Measurements from ENCODE around the gene SF3B5.

SF3B5 gene

DNA sequence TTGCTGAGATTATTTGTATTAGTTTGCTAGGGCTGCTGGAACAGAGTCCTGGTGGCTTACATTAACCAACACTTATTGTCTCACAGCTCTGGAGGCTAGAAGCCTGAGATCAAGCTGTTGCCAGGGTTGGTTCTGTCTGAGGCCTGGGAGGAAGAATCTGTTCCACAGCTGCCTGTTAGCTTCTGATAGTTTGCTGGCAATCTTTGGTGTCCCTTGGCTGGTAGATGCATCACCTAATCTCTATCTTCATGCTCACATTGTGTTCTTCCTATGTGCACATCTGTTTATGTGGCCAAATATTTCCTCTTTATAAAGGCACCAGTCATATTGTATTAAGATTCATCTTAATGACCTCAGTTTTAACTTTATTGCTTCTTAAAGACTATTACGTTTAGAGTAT lies 19.5 kb downstream of the SF3B5 start:
- no peaks in the 10 kb centered on the region for H3K36me3 ChIP-seq
- H3K27ac ChIP-seq: no peak overlapping the region
- H3K4me3 ChIP-seq (ENCODE audit: low read depth, low read length): no peak overlapping the region
- H3K9me3 ChIP-seq (ENCODE audit: severe bottlenecking): no peaks in the 10 kb centered on the region
- no peak for DNase-seq
- no peak for TF ChIP-seq CTCF (IDR thresholded peaks at IDR 0.05; ENCODE audit: low read depth, low read length)
- H3K27me3 ChIP-seq (ENCODE audit: insufficient read depth, low read depth, severe bottlenecking): no peaks in the 10 kb centered on the region

DNA sequence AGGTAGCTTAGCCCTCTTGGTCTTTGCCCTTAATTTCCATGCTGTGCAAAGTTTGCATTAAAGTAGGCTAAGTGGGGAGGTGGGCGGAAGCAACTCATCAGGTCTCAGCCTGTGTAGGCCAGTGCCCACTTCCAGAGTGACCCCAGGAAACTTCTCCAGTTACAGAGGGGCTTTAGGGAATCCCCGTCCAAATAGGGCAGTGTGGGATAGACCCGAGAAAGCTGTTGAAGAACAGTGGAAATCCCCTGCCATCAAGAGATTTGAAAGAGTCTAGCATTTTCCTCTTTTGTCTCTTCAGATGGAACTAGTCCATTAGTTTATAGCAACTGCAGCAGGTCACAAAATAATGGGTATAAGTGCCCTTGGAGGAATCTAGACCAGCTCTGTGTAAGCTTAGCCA lies 20.2 kb downstream of the SF3B5 start:
- no peak overlapping the region for H3K27ac ChIP-seq
- TF ChIP-seq CTCF (IDR thresholded peaks at IDR 0.05; ENCODE audit: low read depth, low read length): no peak

GRCh38 chr6:144073024-144073423 lies 22.3 kb downstream of the SF3B5 start:
- Histone ChIP-seq H3K9me3 (ENCODE audit: severe bottlenecking) (no peaks in the 10 kb centered on the region), H3K27ac (no peak overlapping the region), H3K4me3 (ENCODE audit: low read depth, low read length) (no peak overlapping the region), H3K27me3 (ENCODE audit: insufficient read depth, low read depth, severe bottlenecking) (no peaks in the 10 kb centered on the region), H3K36me3 (no peaks in the 10 kb centered on the region)
- no peak for DNase-seq
- no peak for TF ChIP-seq CTCF (IDR thresholded peaks at IDR 0.05; ENCODE audit: low read depth, low read length)

More for the DNA sequence above, 20.2 kb downstream of the SF3B5 start:
- H3K4me3 ChIP-seq (ENCODE audit: low read depth, low read length): no peak overlapping the region
- no peaks in the 10 kb centered on the region for H3K27me3 ChIP-seq (ENCODE audit: insufficient read depth, low read depth, severe bottlenecking)
- no peaks in the 10 kb centered on the region for H3K36me3 ChIP-seq
- no peak for DNase-seq
- H3K9me3 ChIP-seq (ENCODE audit: severe bottlenecking): no peaks in the 10 kb centered on the region

DNA sequence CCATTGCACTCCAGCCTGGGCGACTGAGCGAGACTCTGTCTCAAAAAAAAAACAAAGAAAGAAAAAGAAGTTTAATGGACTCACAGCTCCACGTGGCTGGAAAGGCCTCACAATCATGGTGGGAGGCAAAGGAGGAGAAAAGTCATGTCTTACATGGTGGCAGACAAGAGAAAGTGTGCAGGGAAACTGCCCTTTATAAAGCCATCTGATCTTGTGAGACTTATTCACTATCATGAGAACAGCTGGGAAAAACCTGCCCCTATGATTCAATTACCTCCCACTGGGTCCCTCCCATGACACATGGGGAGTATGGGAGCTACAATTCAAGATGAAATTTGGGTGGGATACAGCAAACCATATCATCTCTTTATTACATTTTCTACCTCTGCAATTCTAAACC lies 25.9 kb downstream of the SF3B5 start:
- Histone ChIP-seq H3K9me3 (ENCODE audit: severe bottlenecking) (no peaks in the 10 kb centered on the region), H3K27me3 (ENCODE audit: insufficient read depth, low read depth, severe bottlenecking) (no peaks in the 10 kb centered on the region), H3K36me3 (no peaks in the 10 kb centered on the region), H3K4me3 (ENCODE audit: low read depth, low read length) (no peak overlapping the region), H3K27ac (no peak overlapping the region)
- DNase-seq: no peak
- no peak for TF ChIP-seq CTCF (IDR thresholded peaks at IDR 0.05; ENCODE audit: low read depth, low read length)

- H3K4me3 ChIP-seq (ENCODE audit: low read depth, low read length): no peak overlapping the region
- H3K9me3 ChIP-seq (ENCODE audit: severe bottlenecking): no peaks in the 10 kb centered on the region
- no peak for DNase-seq
- no peak overlapping the region for H3K27ac ChIP-seq
- no peaks in the 10 kb centered on the region for H3K27me3 ChIP-seq (ENCODE audit: insufficient read depth, low read depth, severe bottlenecking)
- no peak for TF ChIP-seq CTCF (IDR thresholded peaks at IDR 0.05; ENCODE audit: low read depth, low read length)
- no peaks in the 10 kb centered on the region for H3K36me3 ChIP-seq
Observed at GRCh38 chr6:144068794-144069193, 26.6 kb downstream of the SF3B5 start.

DNA sequence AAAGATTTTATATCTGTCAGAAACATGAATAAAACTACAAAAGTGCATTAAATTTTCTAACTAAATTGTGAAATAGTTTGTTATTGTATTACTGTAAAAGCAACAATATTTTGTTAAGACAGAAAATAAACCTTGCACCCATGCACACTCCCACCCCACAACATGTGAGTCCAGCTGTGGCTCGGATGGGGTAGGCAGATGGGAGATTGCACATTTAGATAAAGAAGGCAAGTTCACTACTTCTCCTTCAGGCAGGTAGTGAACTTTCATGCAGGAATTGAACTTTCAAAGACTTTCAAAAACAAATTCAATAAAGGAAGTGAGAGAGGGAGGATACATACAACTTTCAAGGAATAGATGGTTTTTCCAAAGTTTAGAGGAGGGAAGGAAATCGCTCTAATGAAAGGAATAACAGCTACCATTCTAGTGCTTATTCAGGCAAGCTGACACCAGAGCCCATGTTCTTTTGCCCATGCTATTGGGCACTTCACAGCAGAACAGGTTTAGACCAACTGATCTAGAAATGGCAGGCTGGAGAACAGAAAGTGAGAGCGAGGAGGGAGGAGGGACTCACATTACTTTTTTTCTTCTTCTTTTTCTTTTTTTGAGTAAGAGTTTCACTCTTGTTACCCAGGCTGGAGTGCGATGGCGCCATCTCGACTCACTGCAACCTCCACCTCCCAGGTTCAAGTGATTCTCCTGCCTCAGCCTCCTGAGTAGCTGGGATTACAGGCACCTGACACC lies 28.5 kb downstream of the SF3B5 start:
- no peak for TF ChIP-seq CTCF (IDR thresholded peaks at IDR 0.05; ENCODE audit: low read depth, low read length)
- DNase-seq: no peak
- H3K27ac ChIP-seq: no peak overlapping the region
- no peaks in the 10 kb centered on the region for H3K27me3 ChIP-seq (ENCODE audit: insufficient read depth, low read depth, severe bottlenecking)
- H3K36me3 ChIP-seq: no peaks in the 10 kb centered on the region
- no peak overlapping the region for H3K4me3 ChIP-seq (ENCODE audit: low read depth, low read length)
- H3K9me3 ChIP-seq (ENCODE audit: severe bottlenecking): no peaks in the 10 kb centered on the region
